ENCODE results near the gene EFCAB6. TPM values are rescaled to one million over a fixed set of nuclear protein-coding genes. Genes with fewer than 3 reads are reported as not detected.
A peak's percentile ranks its signal among the peaks of the same experiment; 100 is the strongest.

The EFCAB6 gene
- total RNA-seq, 4 donors from 2014 or later: 0.35 to 4.4 (median 0.94) TPM; not detected in 1

- H3K4me3 ChIP-seq: no peak overlapping the region
- no peak overlapping the region for H3K27ac ChIP-seq
- no peaks in the 10 kb centered on the region for H3K36me3 ChIP-seq
- H3K27me3 ChIP-seq: no peaks in the 10 kb centered on the region
- no peak for TF ChIP-seq CTCF (IDR thresholded peaks at IDR 0.05)
- no peaks in the 10 kb centered on the region for H3K4me1 ChIP-seq
- no peaks in the 10 kb centered on the region for H3K9me3 ChIP-seq
- DNase-seq: peak in 1 of 3 donors; percentile 24
Measured at GRCh38 chr22:43555561-43556515, 256.3 kb downstream of the EFCAB6 start.

- no peaks in the 10 kb centered on the region for H3K4me1 ChIP-seq
Measured at GRCh38 chr22:43554694-43555365, 257.3 kb downstream of the EFCAB6 start.

GRCh38 chr22:43554259-43554636 lies 257.9 kb downstream of the EFCAB6 start:
- Histone ChIP-seq H3K4me3 (no peak overlapping the region), H3K27me3 (no peaks in the 10 kb centered on the region), H3K36me3 (no peaks in the 10 kb centered on the region), H3K9me3 (no peaks in the 10 kb centered on the region), H3K4me1 (no peaks in the 10 kb centered on the region), H3K27ac (no peak overlapping the region)
- TF ChIP-seq POLR2A (IDR thresholded peaks at IDR 0.05) (no peak), CTCF (IDR thresholded peaks at IDR 0.05) (no peak)
- DNase-seq: peak in 1 of 3 donors; percentile 3

More at GRCh38 chr22:43554694-43555365, 257.3 kb downstream of the EFCAB6 start:
- Histone ChIP-seq H3K9me3 (no peaks in the 10 kb centered on the region), H3K4me3 (no peak overlapping the region), H3K27me3 (no peaks in the 10 kb centered on the region), H3K36me3 (no peaks in the 10 kb centered on the region), H3K27ac (no peak overlapping the region)
- DNase-seq: peak in 1 of 3 donors; percentile 17
- TF ChIP-seq POLR2A (IDR thresholded peaks at IDR 0.05) (no peak), CTCF (IDR thresholded peaks at IDR 0.05) (no peak)

- Histone ChIP-seq H3K36me3 (no peaks in the 10 kb centered on the region), H3K4me3 (no peak overlapping the region), H3K27me3 (no peaks in the 10 kb centered on the region), H3K27ac (no peak overlapping the region), H3K9me3 (no peaks in the 10 kb centered on the region), H3K4me1 (no peaks in the 10 kb centered on the region)
- no peak for TF ChIP-seq POLR2A (IDR thresholded peaks at IDR 0.05)
- TF ChIP-seq CTCF (IDR thresholded peaks at IDR 0.05): no peak
- DNase-seq: peak in 1 of 3 donors; percentile 27
Measured at GRCh38 chr22:43553451-43554258, 258.4 kb downstream of the EFCAB6 start.

GRCh38 chr22:43550672-43551071 lies 261.4 kb downstream of the EFCAB6 start:
- H3K4me1 ChIP-seq: no peaks in the 10 kb centered on the region
- no peak overlapping the region for H3K4me3 ChIP-seq
- DNase-seq: peak in 1 of 3 donors; percentile 1
- TF ChIP-seq CTCF (IDR thresholded peaks at IDR 0.05): no peak
- no peak for TF ChIP-seq POLR2A (IDR thresholded peaks at IDR 0.05)
- H3K36me3 ChIP-seq: no peaks in the 10 kb centered on the region
- H3K27ac ChIP-seq: no peak overlapping the region
- no peaks in the 10 kb centered on the region for H3K9me3 ChIP-seq
- H3K27me3 ChIP-seq: no peaks in the 10 kb centered on the region

Measured in Peyer's patch (tissue), 4 donors.